GM19035 (cell line): ENCODE data around the gene SARS1.
A peak's percentile ranks its signal among the peaks of the same experiment; 100 is the strongest.

Source experiments
- ATAC-seq: cut with Tn5 transposase; IDR thresholded peaks from one replicate; pipeline ENCODE4 v1.9.1; 2021; ENCODE audit not compliant: unreplicated experiment

Gene SARS1

GRCh38 chr1:109225308-109225707 lies 11.6 kb downstream of the SARS1 start:
- ATAC-seq = no peak

- no peak for ATAC-seq
These were observed 12.2 kb downstream of the SARS1 start for GRCh38 chr1:109225711-109226445.

GRCh38 chr1:109228167-109228566 lies 14.4 kb downstream of the SARS1 start:
- no peak for ATAC-seq

- ATAC-seq = no peak
These were observed 15.9 kb downstream of the SARS1 start for GRCh38 chr1:109229531-109230127.

- ATAC-seq = no peak
These were observed 17.3 kb downstream of the SARS1 start for GRCh38 chr1:109231066-109231465.

- no peak for ATAC-seq
These were observed 21.4 kb downstream of the SARS1 start for GRCh38 chr1:109235137-109235536.

- no peak for ATAC-seq
These were observed 23.8 kb downstream of the SARS1 start for GRCh38 chr1:109237512-109237911.

GRCh38 chr1:109238382-109238781 lies 24.7 kb downstream of the SARS1 start:
- no peak for ATAC-seq

GRCh38 chr1:109239047-109239408 lies 25.3 kb downstream of the SARS1 start:
- ATAC-seq = no peak

- ATAC-seq = peak; percentile 64
These were observed 25.8 kb downstream of the SARS1 start for GRCh38 chr1:109239409-109240068.

- ATAC-seq = no peak
These were observed 26.7 kb downstream of the SARS1 start for GRCh38 chr1:109240158-109241152.

- ATAC-seq = no peak
These were observed 27.6 kb downstream of the SARS1 start for GRCh38 chr1:109241344-109241743.

- no peak for ATAC-seq
These were observed 28.2 kb downstream of the SARS1 start for GRCh38 chr1:109241841-109242345.

- no peak for ATAC-seq
These were observed 28.7 kb downstream of the SARS1 start for GRCh38 chr1:109242387-109242786.

GRCh38 chr1:109243221-109243620 lies 29.5 kb downstream of the SARS1 start:
- no peak for ATAC-seq

- ATAC-seq = no peak
These were observed 30.3 kb downstream of the SARS1 start for GRCh38 chr1:109243860-109244552.

- ATAC-seq = no peak
These were observed 32.4 kb downstream of the SARS1 start for GRCh38 chr1:109246141-109246551.

- ATAC-seq = no peak
These were observed 34.0 kb downstream of the SARS1 start for GRCh38 chr1:109247401-109248365.

- ATAC-seq = no peak
These were observed 34.7 kb downstream of the SARS1 start for GRCh38 chr1:109248444-109248796.
